Stimulated activated CD4-positive, alpha-beta T cell treated with anti-CD3 and anti-CD28 coated beads, TNF-alpha, amount 100 ng/mL, for 1 hour (primary cell): Measurements from ENCODE around the gene NOL3.

Source experiments
- DNase-seq, 3 donors: peaks; one replicate each; pipeline ENCODE4 v3.0.0-alpha.2; 2020; ENCODE audit warnings: low read depth in 3 of 3, low spot score in 1 of 3

NOL3 gene

GRCh38 chr16:67154578-67155294 is 15.6 kb upstream of the NOL3 start:
- DNase-seq = no peak

- peak; percentile 39 to 79 (median 62) for DNase-seq
These were observed 14.8 kb upstream of the NOL3 start for GRCh38 chr16:67155295-67156142.

- no peak for DNase-seq
These were observed 14.0 kb upstream of the NOL3 start for GRCh38 chr16:67156143-67156844.

- DNase-seq = no peak
These were observed 13.1 kb upstream of the NOL3 start for GRCh38 chr16:67157106-67157748.

- DNase-seq = no peak
These were observed 12.3 kb upstream of the NOL3 start for GRCh38 chr16:67157892-67158635.

- DNase-seq = peak; percentile 50 to 57 (median 54)
These were observed 11.4 kb upstream of the NOL3 start for GRCh38 chr16:67158637-67159600.

- DNase-seq = no peak
These were observed 8.7 kb upstream of the NOL3 start for GRCh38 chr16:67161595-67162058.

GRCh38 chr16:67162506-67163163 is 7.7 kb upstream of the NOL3 start:
- no peak for DNase-seq

GRCh38 chr16:67163164-67163998 is 7.0 kb upstream of the NOL3 start:
- DNase-seq = no peak

- no peak for DNase-seq
These were observed 6.3 kb upstream of the NOL3 start for GRCh38 chr16:67163999-67164558.

GRCh38 chr16:67164599-67165061 is 5.7 kb upstream of the NOL3 start, which contains the start of gene HSF4:
Gene HSF4, plus strand, starts transcription at chr16:67164745. Its CDS starts 67 bp downstream, at chr16:67164812.
- DNase-seq = no peak

- no peak for DNase-seq
These were observed 4.9 kb upstream of the NOL3 start for GRCh38 chr16:67165121-67166078.

- DNase-seq = no peak
These were observed 4.2 kb upstream of the NOL3 start for GRCh38 chr16:67166110-67166547.

- DNase-seq = no peak
These were observed 3.7 kb upstream of the NOL3 start for GRCh38 chr16:67166598-67167168.

GRCh38 chr16:67167588-67167987 is 2.8 kb upstream of the NOL3 start:
- DNase-seq = no peak

GRCh38 chr16:67169011-67169451 is 1.3 kb upstream of the NOL3 start:
- DNase-seq = no peak
